Transverse colon (tissue), 3 donors: ENCODE measurements around the gene GLYATL1.

ENCODE experiments used
- CTCF ChIP-seq, 5 experiments: fragments of 200-600 bp in 3 of 5; fragments of 450-650 bp in 2 of 5; sonication (generic) in 3 of 5; IDR thresholded peaks; 1 replicate in 2 of 5; 2 replicates in 3 of 5; pipeline ENCODE4 v1.5.1; 2016 to 2017; ENCODE audit warnings: antibody characterized with exemption in 5 of 5, inconsistent platforms in 3 of 5, mild to moderate bottlenecking in 2 of 5, moderate library complexity in 1 of 5
- POLR2A ChIP-seq: fragments of 450-650 bp; IDR thresholded peaks from one replicate; pipeline ENCODE4 v1.6.1; 2016; ENCODE audit warnings: antibody characterized with exemption, mild to moderate bottlenecking, moderate library complexity

DNA sequence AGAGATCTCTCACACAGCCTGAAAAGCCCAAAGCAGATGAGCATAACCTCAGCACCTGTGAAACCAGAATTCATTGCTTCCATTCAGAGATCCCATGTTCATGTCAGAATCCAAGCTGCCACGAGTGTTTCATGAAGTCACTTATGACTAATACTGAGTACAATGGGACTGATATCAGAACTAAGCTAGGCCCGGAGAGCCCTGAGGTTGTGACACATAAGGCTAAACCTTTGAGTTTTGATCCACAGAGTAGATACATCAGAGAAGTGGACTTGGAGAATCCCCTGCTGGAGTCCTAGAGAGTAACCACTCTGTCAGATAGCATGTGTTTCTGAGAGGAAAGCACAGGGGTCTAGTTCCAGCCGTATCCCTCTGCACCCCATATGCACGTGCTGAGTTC, 890 bp upstream of the GLYATL1 start:
- TF ChIP-seq POLR2A (no peak), CTCF (IDR thresholded peaks at IDR 0.05) (no peak)
